HepG2 (cell line): ENCODE data around the gene CTSW. TPM values are rescaled to one million over a fixed set of nuclear protein-coding genes. Genes with fewer than 3 reads are reported as not detected.
A peak's percentile ranks its signal among the peaks of the same experiment; 100 is the strongest.

Experiments used
- AFF4 ChIP-seq: sonication (generic); formaldehyde crosslinking; IDR thresholded peaks from 2 replicates; pipeline ENCODE4 v1.4.0; 2020; ENCODE audit warnings: missing genetic modification reagents
- CHD4 ChIP-seq: fragments of 200-600 bp; sonication (generic); IDR thresholded peaks from 2 replicates; pipeline ENCODE4 v1.7.0; 2017; ENCODE audit warnings: mild to moderate bottlenecking, low read length, borderline replicate concordance
- FUBP1 ChIP-seq: sonication (generic); formaldehyde crosslinking; IDR thresholded peaks from 2 replicates; pipeline ENCODE4 v1.5.1; 2020; ENCODE audit warnings: missing genetic modification reagents, mild to moderate bottlenecking, borderline replicate concordance
- MXD1 ChIP-seq: sonication (generic); formaldehyde crosslinking; IDR thresholded peaks from 2 replicates; pipeline ENCODE4 v1.4.0; 2020; ENCODE audit warnings: mild to moderate bottlenecking, missing genetic modification reagents
- NR2F1 ChIP-seq, 2 experiments: fragments of 450-650 bp in 1 of 2; formaldehyde crosslinking in 1 of 2; IDR thresholded peaks; 2 replicates each; pipeline versions ENCODE4 v1.5.0 to v1.6.1; 2016 to 2020; ENCODE audit warnings: mild to moderate bottlenecking in 1 of 2, missing compliant biosample characterization in 1 of 2, missing genetic modification reagents in 1 of 2, moderate library complexity in 1 of 2
- SP2 ChIP-seq: sonication (generic); formaldehyde crosslinking; IDR thresholded peaks from 2 replicates; pipeline ENCODE4 v1.5.1; 2020; ENCODE audit warnings: mild to moderate bottlenecking, missing genetic modification reagents
- ZBTB40 ChIP-seq, 2 experiments: fragments of 450-650 bp in 1 of 2; sonication (generic) in 1 of 2; formaldehyde crosslinking in 1 of 2; IDR thresholded peaks; 2 replicates each; pipeline versions ENCODE4 v1.6.1 to v1.8.0; 2016 to 2022; ENCODE audit warnings: antibody characterized with exemption in 1 of 2, mild to moderate bottlenecking in 1 of 2, missing genetic modification reagents in 1 of 2
- ZMYM2 ChIP-seq: sonication (generic); formaldehyde crosslinking; IDR thresholded peaks from 2 replicates; pipeline ENCODE4 v1.8.0; 2022; ENCODE audit warnings: mild to moderate bottlenecking, missing genetic modification reagents
- ZNF24 ChIP-seq: fragments of 450-650 bp; IDR thresholded peaks from 2 replicates; pipeline ENCODE4 v1.6.1; 2017; ENCODE audit warnings: antibody characterized with exemption, mild to moderate bottlenecking
- ZNF432 ChIP-seq: sonication (generic); formaldehyde crosslinking; IDR thresholded peaks from 2 replicates; pipeline ENCODE4 v1.5.0; 2020; ENCODE audit warnings: missing genetic modification reagents, mild to moderate bottlenecking, borderline replicate concordance
- ZNF546 ChIP-seq: sonication (generic); formaldehyde crosslinking; conservative IDR thresholded peaks from 2 replicates; pipeline ENCODE4 v1.8.1; 2023; ENCODE audit warnings: mild to moderate bottlenecking, missing genetic modification reagents
- ZNF558 ChIP-seq: sonication (generic); formaldehyde crosslinking; IDR thresholded peaks from 2 replicates; pipeline ENCODE4 v1.9.0; 2022; ENCODE audit warnings: mild to moderate bottlenecking, missing genetic modification reagents, borderline replicate concordance
- polyA plus RNA-seq, 8 experiments: library from polyadenylated mRNA; depleted of rRNA in 3 of 8; stranded (reverse) in 7 of 8; unstranded in 1 of 8; fragments of >200 nt; fragmentation: Illumina TruSeq in 4 of 8; extraction: Trizol in 4 of 8; gene quantifications; 2 replicates each; pipeline versions ENCODE4 v1.2.1 to v1.2.3, GENCODE V29; 2011 to 2016; ENCODE audit warnings: low read depth in 4 of 8, missing spikeins in 1 of 8, mixed read lengths in 1 of 8; ENCODE audit not compliant: insufficient read depth in 1 of 8
- total RNA-seq, 5 experiments: library from RNA; depleted of rRNA; stranded (reverse); fragments of >200 nt; fragmentation: Illumina TruSeq; extraction: Trizol; gene quantifications; 2 replicates each; pipeline ENCODE4 v1.2.3, GENCODE V29; 2016; ENCODE audit warnings: low read depth in 1 of 5

The CTSW gene
- total and polyA plus RNA-seq, 2 of the 13 experiments (the other 11 are each of a cell fraction or from before 2014, with no cell fraction given): 0.09 TPM; not detected in 1

- TF ChIP-seq CHD4: no peak
- no peak for TF ChIP-seq ZNF24
- no peak for TF ChIP-seq ZNF558 (CRISPR knock-in tag)
- TF ChIP-seq SP2 (CRISPR knock-in tag): peak; percentile 81
- TF ChIP-seq AFF4 (CRISPR knock-in tag): 0 out of 2 replicates have a peak, but pooled peaks have one; percentile 61
- TF ChIP-seq FUBP1 (CRISPR knock-in tag): no peak
- TF ChIP-seq MXD1 (CRISPR knock-in tag): no peak; the same call in 1 of the 2 replicates
- TF ChIP-seq ZMYM2: 0 out of 2 replicates have a peak, but pooled peaks have one; percentile 33
- TF ChIP-seq NR2F1 (CRISPR knock-in tag; IDR thresholded peaks at IDR 0.05): no peak
- peak; percentile 66 for TF ChIP-seq ZBTB40 (IDR thresholded peaks at IDR 0.05)
- peak; percentile 46; the same call in 1 of the 2 replicates for TF ChIP-seq ZBTB40 (CRISPR knock-in tag; IDR thresholded peaks at IDR 0.05)
- no peak for TF ChIP-seq ZNF432 (CRISPR knock-in tag)
- TF ChIP-seq ZNF546 (CRISPR knock-in tag): 0 out of 2 replicates have a peak, but pooled peaks have one; percentile 32
Measured at GRCh38 chr11:65888163-65888814, 8.7 kb downstream of the CTSW start, which contains the start of gene FIBP (continued).
